ENCODE results near the gene EME2.
"Not testable (repeated sequence)": the region's sequence is repeated elsewhere in the genome, so short reads cannot be mapped to it uniquely, and the experiment has no call there.

The EME2 gene

GRCh38 chr16:1792836-1793577 lies 20.4 kb downstream of the EME2 start:
- DNase-seq: no peak

- DNase-seq: no peak
Measured at GRCh38 chr16:1793578-1794220, 21.1 kb downstream of the EME2 start, which contains the start of gene IGFALS. Gene IGFALS, minus strand, starts transcription at chr16:1793705. Its CDS starts 53 bp downstream, at chr16:1793652.

- no peak for DNase-seq
Measured at GRCh38 chr16:1794221-1794871, 21.7 kb downstream of the EME2 start.

GRCh38 chr16:1794908-1795666 lies 22.5 kb downstream of the EME2 start:
- no peak for DNase-seq

DNA sequence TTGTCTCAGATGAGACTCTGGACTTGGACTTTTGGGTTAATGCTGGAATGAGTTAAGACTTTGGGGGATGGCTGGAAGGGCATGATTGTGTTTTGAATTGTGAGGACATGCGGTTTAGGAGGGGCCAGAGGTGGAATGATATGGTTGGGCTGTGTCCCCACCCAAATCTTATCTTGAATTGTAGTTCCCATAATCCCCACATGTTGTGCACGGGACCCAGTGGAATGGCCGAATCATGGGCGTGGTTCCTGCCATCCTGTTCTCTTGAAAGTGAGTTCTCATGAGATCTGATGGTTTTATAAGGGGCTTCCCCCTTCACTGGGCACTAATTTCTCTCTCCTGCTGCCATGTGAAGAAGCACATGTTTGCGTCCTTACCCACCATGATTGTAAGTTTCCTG lies 26.7 kb downstream of the EME2 start:
- DNase-seq: not testable (repeated sequence)

DNA sequence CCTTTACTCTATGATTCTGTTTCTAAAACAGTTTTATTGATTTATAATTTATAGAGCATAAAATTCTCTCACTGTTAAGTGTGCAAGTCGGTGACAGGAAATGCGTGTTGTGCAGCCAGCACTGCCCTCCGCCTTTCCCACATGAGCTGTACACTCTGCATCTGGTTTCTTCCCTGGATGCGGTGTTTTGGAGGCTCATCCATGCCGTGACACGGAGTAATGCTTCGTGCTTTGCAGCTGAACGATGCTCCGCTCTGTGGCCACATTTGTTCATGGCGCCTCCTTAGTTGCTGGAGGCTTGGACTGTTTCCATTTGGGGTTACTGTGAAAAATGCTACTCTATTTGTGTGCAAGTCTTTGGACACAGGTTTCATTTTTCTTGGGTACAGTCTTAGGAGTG lies 28.1 kb downstream of the EME2 start:
- DNase-seq: no peak

- DNase-seq: no peak
Measured at GRCh38 chr16:1807626-1808025, 35.0 kb downstream of the EME2 start.

GRCh38 chr16:1808691-1809090 lies 36.1 kb downstream of the EME2 start:
- DNase-seq: no peak

- DNase-seq: no peak
Measured at GRCh38 chr16:1809281-1809801, 36.7 kb downstream of the EME2 start.

GRCh38 chr16:1810106-1810505 lies 37.5 kb downstream of the EME2 start:
- no peak for DNase-seq

DNA sequence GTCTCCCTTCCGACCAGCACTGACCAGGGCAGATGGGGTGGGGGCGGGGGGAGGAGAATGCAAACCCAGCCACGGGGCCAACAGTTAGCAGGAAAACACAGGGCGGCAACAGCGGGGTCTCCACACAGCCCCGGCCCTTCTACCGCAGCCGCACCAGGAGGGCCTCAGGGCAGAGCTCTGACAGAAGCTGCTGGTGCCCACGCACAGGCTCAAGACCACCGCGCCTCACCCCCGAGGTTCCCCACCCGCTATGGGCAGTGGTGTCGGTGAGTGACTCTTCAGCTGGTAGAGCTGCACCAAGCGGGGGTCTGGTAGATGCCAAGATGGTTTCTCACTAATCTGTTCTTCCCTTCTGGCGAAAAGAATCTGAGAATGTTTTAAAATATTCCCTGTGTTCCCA lies 37.9 kb downstream of the EME2 start:
- DNase-seq: no peak

- peak; percentile 43 for DNase-seq
Measured at GRCh38 chr16:1812732-1813163, 40.1 kb downstream of the EME2 start.

GRCh38 chr16:1815461-1815860 lies 42.9 kb downstream of the EME2 start:
- no peak for DNase-seq

DNA sequence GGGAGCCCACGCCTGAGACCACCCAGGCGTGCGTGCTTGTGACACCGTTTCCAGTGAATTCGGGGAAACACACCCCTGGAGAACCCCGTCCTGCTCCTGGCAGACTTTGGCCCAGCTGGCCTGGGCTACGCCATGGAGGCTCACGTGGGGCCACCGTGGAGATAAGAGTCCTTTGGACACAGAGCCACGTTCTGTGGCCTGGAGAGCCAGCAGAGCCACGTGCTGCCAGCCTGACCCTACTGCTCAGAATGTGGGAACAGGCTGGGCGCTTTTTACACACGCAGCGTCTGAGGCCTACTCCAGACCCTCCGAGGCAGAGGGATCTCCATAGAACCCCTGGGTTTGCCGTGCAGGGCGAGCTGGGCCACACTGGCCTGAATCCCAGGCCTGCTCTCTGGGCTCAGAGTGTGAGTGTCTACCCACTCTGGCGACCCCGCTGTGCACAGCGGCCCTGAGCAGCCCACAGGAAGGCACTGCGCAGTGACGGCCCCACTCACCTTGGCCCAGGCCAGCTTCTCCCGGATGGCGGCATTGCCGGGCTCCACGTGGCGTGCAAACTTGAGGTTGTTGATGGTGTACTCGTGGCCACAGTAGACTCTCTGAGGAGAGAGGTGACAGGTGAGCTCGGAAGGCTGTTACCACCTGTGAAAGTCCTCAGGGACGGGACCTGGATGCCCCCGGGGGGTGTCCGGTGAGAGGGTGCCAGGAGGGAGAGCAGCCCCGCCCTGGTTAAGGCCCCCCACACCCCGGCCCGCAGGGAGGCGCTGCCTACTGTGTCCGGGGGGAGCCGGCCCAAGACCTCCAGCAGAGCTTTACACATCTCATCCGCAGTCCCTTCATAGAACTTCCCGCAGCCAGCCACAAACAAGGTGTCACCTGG lies 44.0 kb downstream of the EME2 start:
- no peak for DNase-seq

DNA sequence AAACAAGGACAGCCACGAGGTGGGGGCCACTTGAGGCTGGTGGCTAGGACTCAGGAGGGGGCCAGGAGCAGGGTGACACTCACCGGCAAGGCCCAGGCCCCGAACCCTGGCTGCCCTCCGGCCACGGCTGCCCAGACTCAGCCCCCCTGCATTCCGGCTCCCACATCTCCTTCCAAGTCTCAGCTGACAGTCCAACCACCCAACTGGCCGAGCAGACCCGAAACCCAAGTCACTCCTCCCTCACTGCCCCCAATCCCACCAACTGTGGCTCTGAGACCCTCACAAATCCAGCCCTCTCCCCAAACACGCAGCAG lies 44.6 kb downstream of the EME2 start:
- DNase-seq: no peak

GRCh38 chr16:1817716-1818115 lies 45.1 kb downstream of the EME2 start:
- DNase-seq: no peak

DNA sequence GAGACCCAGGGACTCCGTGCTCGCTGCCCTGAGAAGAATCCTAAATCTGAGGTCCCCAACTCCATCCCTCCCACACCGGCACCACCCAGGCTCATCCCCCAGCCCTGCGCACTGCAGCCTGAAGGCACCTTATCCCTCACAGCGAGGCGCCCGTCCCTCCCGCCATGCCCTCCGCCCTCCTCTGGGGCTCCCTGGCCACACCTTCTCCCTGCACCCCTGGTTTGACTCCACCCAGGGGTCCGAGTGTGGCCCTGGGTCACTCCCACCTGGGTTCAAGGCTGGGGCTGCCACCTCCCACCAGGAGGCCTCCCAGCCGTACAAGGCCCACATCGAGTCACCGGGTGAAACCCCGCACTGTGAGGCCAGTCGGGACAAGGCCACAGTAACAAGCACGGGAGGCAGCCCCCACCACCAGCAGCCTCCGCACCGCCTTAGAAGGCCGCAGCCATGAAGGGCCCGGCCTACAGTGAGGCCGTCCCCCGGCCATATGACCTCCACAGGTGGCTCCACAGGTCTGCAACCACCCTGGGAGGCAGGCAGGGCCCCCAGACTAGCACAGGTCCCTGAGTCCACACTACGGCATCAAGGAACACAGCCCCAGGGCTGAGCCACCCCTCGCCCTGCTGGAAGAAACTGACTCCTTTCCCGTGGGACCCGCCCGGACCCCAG lies 45.7 kb downstream of the EME2 start:
- no peak for DNase-seq

DNA sequence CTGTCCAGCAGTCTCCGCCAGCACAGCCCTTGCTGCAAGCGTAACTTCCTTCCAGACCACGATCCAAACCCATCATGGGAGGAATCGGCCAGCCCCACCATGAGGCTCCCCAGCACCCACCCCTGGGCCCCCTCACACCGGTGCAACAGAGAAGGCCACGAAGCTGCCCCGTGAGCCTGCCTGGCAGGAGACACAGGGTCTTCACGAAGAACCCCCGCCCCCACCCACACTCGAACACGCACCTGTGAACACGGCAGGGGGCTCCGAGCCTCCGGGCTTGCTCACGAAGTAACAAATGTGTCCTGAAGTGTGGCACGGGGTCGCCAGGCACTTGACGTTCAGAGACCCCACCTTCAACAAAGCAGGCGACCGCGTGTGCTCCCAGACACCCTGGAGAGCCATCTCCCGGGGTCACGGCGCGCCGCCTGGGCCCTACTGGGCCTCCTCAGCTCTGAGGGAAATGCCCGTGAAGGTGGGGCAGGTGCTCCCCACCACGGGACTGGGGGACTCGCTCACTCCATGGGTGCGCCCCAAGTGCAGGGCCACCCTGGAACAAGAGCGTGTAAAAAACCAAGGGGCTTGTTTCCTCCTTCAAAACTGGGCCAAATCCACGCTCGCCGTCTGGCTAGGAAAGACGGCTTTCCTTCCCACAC lies 46.4 kb downstream of the EME2 start:
- DNase-seq: no peak

GRCh38 chr16:1819611-1820010 lies 47.0 kb downstream of the EME2 start:
- no peak for DNase-seq

GRCh38 chr16:1820096-1820945 lies 47.7 kb downstream of the EME2 start:
- DNase-seq: no peak

All from activated naive CD4-positive, alpha-beta T cell treated with Interleukin-2 at 50 U/mL for 16 hours (primary cell).